GM18517 (cell line): ENCODE measurements around the gene FOXP1.
"Not testable (repeated sequence)": the region's sequence is repeated elsewhere in the genome, so short reads cannot be mapped to it uniquely, and the experiment has no call there.

ENCODE experiments used
- ATAC-seq: cut with Tn5 transposase; IDR thresholded peaks from one replicate; pipeline ENCODE4 v1.9.1; 2021; ENCODE audit warnings: mild to moderate bottlenecking, moderate library complexity; ENCODE audit not compliant: unreplicated experiment

The FOXP1 gene

DNA sequence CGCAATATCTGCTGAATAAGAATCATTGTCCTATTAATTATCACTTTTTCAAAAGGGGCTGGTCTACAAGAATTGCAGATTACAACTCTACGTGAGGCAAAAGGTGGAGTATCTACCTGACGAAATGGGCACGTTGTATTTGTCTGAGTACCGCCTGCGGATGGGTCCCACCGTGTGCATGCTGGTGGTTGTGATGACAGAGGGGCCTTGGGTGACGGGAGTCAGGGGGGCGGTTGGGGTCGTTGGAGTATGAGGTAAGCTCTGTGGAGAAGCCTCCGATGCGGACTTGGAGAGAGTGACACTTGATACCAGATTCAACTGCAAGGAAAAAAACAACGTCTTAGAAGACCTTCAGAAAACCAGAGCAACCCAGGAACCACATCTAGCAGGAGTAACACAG lies 605.8 kb downstream of the FOXP1 start:
- ATAC-seq: no peak

DNA sequence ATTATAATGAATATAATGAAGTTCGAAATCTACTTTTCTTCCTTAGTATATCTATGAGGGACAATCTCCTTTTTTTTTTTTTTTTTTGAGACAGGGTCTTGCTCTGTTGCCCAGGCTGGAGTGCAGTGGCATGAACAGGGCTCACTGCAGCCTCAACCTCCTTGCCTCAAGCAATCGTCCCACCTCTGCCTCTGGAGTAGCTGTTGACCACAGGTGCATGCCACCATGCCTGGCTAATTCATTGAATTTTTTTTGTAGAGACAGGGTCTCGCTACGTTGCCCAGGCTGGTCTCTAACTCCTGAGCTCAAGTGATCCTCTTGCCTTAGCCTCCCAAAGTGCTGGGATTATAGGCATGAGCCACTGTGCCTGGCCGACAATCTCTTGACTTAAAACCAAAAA lies 607.5 kb downstream of the FOXP1 start:
- not testable (repeated sequence) for ATAC-seq

DNA sequence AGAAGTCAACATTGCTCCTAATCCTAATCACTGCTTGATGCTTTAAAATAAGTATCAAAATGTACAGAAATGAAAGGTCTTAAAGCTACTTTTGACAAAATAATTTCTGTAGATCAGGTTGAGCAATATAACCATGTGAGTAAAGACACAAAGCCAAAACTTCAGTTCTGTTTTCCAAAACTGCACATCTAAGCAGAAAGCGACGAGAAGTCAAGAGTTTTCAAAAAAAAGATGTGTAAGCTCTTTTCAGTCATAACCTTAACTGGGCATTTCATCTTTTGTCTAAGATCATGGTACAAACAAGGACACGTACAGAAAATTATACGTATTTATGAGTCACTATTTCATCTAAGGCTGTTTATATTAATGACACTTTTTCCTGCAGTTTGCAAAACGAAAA lies 608.8 kb downstream of the FOXP1 start:
- no peak for ATAC-seq

DNA sequence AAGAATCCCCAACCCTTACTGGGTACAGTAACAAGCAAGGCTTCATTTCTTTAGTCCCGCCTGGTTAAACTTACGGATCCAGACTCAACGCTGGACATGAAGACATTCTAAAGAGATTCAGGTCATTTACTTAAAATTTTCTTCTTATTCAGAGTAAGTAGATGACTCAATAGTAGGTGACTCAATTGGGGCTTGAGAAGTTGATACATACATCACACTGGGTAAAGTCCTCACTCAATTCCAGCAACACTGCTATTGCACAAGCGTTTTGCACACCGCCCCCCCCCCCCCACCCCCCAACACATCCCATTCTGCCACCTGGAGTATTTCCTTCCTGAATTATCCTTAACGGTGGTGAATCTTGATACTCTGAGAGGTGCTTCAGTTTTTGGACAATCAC lies 610.0 kb downstream of the FOXP1 start:
- ATAC-seq: no peak

DNA sequence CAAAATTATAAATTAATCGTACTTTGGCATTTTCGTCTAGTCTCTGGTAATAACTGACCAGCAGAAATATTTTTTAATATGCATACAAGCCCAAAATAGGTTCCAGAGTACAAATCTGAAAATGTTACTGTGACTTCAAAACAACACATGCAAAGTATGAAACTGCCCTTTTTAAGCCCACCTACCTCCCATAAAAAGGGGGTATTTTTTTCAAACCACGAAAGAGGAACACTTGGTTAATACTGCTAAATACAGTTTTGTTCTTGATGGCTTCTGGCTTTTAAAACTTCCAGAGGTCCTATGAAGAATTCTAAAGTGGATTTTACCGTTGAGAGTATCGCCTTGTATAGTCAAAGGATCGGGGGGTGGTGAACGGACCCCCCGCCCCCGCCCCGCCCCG lies 610.7 kb downstream of the FOXP1 start:
- ATAC-seq: no peak

DNA sequence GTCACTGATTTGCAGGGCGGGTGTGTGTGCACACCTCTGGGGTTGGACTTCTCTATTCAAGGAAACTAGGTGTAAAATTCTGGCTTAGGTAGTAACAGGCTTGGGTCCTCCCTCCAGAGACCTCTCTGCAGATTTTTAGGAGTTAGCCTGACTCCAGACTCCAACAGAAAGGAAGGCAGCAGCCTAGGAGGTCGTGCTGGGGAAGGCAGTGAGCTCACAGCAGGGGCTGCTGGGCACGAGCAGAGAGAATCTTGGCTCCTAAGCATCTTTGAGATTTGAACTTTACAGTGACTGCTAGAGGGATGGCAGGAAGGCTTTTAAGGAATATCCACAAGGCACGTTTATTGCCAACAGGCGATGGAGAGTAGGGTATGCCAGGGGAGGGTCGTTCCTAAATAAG lies 612.6 kb downstream of the FOXP1 start:
- ATAC-seq: no peak

DNA sequence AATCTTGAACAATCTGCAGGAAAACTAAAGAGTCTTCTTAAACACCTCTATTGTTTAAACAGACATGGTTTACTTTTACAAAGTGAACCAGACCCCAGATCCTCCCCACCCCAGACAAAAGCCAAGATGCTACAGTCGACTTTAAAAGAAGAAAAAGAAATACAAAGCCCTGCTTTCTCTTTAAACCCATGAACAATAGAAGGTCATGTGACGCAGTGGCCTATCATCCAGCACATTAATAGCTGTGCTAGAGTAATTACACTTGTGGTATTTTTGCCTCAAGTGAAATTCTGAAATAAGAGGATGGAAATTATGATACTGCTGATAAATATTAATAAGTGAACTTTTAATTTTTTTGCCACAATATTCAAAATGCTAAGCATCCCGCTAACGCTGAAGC lies 613.4 kb downstream of the FOXP1 start:
- no peak for ATAC-seq

DNA sequence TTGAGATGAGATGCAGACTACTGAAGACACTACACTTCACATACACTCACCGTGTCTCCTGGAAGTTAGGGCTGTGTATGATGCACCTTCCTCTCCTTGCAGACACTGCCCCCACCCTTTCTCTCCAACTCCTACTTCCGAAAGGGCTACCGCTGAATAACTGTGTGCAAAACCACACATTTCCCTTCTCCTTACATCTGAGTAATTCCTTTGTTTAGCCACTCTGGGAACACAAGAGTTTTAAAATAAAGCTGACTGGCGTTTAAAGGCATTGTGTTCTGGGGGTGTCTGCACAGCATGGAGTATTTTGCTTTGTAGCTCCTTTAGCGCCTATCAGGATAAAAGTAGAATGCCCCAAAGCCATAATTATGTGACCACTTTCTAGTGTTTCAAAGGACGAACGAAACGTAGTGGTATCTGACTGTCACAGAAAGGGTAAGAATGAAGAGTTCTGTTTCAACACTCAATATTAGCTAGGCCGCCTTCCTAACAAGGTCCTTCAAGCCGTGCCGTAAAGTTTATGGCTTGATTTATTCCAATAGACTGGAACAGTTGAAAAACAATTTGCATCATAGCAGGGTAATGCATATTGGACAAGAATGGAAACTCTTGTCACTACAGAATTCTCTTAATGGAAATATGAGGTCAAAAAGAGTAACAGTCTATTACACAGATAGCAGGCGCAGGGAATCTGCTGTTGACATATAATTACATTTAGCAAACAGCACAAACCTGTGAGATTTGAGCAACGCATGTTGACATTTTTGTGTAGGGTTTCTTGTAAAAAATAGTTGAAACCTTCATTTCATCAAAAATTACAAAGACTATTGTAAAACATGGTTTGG lies 619.9 kb downstream of the FOXP1 start:
- no peak for ATAC-seq

DNA sequence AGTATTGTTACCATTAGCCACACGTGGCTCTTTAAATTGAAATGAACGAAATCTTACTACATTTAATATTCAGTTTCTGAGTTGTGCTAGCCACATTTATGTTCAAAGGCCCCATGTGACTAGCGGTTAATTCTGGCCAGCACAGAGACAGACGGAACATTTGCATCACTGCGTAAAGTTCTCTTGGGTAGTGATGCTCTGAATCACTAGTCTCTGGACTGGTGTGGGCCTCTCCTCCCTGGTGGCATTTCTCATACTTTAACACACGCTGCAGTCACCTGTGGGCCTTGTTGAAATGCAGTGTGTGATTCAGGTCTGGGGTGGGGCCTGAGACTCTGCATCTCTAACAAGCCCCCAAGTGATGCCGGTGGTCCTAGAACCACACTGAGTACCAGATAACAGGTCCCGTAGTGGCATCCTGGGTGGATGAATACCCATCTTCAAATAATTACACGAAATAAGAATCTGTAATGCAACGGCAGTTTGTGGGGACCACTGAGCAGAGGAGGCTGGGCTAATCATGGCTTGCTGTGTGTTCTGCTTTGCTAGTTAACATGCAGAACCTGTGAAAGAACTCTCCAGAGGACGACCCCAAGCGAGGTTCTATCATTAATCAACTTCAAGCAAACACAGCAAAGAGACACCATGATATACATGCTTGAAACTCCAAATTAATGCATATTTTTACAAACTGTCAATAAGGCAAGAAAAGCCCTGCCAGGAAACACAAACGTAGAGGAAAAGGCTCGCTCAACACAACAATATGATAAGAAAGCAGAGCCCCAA lies 623.8 kb downstream of the FOXP1 start:
- ATAC-seq: no peak

DNA sequence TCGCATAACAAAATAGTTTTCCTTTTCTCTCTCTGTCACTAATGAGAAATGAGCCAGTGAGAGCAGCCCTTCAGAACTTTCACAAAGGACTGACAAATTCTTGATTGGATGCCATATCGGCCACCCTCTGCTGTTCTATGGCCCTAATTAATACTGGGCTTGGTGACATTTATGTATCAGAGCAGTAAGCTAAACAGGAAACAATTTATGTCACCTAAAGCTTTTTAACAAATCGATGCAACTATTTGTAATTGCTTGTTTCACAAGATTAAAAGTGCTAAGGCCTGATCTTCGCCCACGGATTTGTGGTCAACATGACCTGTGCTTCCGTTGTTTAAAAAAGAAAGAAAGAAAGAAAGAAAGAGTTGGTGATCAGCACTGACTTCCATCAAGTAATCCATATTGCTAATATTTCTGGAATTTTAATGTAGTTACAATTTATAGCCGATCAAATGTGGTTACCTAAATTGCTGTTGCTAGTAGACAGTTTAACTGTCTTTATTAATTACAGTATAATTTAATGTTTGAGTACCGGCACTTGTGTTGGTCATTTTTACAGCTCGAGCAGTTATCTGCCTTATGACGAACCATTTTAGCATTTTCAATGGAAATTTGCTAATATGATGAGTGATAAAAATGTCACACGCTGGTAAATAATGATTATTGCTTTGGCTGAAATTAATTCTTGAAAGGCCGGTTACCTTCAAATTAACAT lies 631.3 kb downstream of the FOXP1 start:
- ATAC-seq: no peak

DNA sequence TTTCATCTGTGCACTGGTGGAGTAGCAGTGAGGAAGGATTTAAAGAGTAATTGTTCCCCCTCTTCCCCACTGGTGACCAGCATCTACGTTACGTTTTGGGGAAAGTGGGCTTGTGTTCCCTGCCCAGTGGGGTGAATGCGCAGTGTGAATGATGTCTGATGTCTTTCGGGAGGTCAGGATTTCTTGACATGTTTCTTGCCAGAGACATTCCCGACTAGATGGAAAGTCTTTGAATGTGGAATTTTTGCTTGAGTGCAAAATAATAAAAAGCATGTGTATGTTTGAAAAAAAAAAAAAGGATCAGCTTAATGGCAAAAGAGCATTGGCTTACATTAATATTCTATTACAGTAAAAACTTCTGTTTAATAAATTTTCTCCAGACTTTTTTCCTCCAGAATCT lies 632.2 kb downstream of the FOXP1 start:
- no peak for ATAC-seq

DNA sequence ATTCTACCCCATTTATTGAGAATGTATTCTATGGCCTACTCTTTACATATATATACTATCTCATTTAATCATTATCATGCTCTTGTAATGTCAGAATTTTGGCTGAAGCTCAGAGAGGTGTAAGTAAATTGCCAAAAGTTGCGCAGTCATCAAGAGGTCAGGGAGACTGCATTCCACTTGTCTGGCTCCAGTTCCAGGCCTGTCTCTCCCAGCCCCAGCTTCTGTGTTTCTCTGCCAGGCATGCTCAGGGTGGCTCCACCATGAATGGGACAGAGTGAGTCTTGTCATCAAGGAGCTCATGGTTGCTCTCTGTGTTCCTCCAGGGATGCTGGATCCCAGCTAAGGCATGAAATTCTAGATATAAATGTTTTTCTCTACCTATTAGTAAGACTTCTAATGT lies 635.9 kb downstream of the FOXP1 start:
- ATAC-seq: no peak

DNA sequence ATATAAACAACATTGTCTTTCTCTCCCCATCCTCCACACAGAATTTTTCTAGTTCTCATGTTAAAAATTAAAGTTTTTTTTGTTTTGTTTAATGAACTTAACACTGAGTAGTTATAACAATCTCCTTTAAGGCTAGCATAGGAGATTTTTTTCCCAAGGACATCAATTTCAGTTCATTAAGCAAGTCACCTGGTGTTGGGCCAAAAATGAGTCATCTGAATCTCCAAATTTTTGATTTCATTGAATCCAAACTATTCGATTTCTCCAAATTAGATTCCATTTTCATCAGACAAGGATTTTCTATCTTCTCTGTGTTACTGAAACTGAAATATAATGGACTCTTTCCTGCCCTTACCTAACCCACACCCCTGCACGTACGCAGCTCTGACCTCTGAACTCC lies 639.6 kb downstream of the FOXP1 start:
- no peak for ATAC-seq

DNA sequence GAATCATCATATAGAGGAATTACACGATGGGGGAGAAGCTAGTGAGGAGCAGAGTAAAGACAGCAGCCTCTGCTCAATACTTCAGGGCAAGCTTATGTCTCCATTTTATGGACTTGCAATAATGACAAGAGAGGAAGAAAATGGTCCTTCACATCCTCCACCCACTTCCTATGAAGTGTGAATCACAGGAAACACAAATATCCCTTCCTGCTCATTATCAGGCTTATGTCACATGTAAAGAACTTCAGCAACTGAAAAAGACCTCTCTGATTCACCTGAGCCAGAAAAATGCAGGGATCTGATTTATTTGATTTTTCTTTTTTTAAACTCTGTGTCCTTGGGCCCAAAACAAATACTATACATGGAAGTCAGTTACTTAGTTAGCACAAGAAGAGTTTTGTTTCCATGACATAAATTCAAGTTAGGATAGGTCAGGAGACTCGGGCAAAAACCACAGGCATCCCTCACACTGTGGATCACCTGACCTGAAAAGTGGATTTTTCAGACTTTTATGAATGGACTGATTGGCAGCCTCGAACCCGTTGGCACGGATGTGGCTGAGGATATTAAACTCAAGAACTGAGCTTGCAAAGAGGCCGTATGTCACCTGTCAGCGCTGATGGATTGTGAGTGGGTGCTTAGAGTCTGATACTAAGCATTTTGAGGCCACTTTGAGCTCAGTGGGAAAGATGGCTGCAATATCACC lies 650.3 kb downstream of the FOXP1 start:
- ATAC-seq: no peak

DNA sequence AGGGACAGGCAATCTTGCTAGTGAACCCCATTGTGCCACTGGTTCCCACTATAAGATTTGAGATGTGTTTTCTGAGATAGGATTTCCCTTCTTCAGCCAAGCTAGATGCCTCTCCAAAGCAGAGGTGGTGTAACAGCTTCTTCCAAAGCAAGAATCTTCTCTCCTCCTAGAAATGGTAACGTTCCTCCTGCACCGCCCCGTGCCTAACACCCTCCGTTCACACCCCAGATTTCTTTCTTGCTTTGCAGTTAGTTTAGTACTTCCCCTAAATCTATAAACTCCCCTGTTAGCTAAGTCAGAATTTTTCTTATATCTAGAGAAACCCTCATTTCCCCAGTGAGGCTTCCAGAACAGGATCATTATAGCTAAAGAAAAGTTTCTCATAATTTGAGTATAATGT lies 653.5 kb downstream of the FOXP1 start:
- ATAC-seq: no peak

DNA sequence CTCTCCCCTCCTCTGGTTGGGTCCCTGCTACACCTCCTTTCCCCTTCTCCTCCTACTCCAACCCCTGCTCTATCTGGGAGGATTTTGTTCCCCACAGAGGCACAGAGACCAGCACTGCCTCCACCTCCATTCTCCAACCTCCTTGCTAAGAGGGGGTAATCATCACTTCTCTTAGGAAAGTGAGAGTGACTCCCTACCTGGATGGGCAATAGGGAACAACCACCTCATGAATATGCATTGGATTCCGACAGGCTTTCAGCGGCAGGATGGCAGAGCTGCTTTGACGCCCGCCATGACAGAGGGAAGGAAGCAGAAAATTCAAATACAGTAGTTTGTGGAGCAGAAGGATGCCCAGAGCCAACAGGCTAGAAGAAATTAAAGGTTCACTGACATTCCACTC lies 656.3 kb downstream of the FOXP1 start:
- no peak for ATAC-seq

DNA sequence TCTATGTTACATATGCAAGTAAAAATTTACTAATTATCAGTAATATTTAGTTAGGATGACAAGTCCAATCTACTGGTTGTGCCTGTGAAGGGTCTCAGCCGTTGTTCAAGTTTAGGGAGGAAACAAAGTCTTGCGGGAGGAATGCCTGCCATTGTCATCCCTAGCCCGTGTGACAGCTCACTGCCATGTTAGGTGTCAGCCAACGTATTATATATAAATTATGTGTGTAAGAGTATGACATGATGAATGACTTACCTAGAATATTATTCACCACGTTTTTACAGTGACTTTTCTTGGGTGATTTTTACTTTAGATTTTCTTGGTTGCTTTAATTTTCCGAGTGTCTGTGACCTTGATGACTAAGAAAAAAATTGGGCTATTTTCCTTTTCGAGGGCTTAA lies 656.7 kb downstream of the FOXP1 start:
- ATAC-seq: no peak

DNA sequence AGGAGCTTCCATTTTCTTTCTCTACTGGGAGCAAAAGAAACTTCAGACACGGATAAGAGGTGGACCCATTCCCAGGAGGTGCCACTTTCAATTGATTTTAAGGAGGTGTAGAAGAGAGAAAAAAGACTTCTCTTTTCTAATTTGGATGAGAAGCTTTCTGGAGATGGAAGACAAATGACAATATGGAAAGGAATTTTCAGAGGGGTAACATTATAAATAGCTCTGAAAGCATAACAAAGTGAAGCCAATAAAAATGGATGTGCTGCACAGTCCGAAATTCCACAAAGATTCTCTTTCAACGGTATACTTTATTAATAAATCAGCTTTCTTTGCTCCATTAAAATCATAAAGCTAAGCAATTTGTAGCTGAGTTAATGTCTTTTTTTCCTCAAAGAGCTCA lies 663.9 kb downstream of the FOXP1 start:
- no peak for ATAC-seq

DNA sequence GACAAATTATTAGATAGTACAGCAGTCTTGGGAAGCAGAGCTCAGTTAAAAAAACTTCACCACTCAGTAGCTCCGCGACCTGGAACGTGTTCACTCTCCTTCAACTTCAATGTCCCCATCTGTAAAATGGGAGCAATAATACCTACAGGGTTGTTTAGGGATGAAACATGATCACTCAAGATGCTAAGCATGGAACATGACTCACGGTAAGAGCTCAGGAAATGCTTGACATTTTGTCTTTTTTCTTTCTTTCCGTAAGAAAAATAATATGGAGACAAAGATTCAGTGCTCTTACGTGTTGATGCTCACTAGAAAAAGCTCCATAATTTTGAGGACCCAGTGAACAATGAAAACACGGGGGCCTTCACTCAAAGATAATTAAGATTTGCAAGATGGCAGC lies 664.4 kb downstream of the FOXP1 start:
- no peak for ATAC-seq

DNA sequence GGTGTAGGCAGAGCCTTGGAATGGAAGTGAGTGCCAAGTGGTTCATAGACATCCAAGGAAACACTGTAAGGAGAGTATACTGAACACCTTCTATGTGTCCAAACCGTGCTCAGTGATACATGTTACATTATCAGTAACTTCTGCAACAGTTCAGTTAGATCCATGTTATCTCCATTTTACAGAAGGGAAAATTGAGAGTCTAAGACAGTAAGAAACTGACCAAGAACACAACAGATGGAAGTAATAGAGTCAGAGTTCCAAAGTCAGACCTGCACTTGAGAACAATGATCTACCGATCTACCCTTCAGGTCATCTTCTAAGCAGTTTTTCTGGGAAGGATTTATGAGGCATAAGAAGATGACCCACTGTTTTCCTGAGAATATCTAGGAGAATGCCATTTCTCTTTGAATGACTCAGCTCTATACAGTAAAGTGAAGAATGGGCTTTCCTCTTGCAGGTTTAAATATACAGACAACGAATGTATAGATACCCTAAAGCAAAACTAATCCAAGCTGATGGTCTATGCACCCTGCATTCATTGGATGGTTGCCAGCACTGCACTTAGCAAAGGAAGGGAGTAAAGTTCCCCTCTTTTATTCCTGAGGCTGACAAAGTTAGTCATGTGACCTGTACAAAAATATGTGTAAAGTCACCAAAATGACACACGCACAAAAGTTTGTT lies 667.0 kb downstream of the FOXP1 start:
- no peak for ATAC-seq

DNA sequence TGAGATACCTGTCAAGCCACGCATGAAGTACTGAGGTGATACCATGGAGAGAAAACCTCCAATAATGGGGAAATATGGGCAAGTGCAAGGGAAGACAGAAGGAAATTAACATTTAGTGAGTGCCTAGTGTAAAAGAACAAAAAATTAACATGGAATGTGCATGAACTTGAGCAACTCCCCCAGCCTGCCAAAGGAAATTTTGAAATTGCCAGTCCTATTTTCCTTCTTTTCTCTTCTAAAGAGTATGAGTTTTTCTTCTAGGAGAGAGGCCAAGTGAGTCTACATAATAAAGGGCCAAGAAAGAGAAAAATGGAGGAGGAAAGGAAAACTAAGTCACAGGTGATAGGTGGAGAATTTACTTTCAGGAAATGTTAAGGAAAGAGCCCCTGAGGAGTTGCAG lies 668.7 kb downstream of the FOXP1 start:
- ATAC-seq: no peak
